GM12878 (cell line): ENCODE measurements around the gene PITRM1. TPM values are rescaled to one million over a fixed set of nuclear protein-coding genes. Genes with fewer than 3 reads are reported as not detected.
A peak's percentile ranks its signal among the peaks of the same experiment; 100 is the strongest.

Experiments used
- ATAC-seq: fragments of 200-7000 bp; cut with Tn5 transposase; 3 replicates; pipeline ENCODE4 v1.9.1; 2020; ENCODE audit warnings: mild to moderate bottlenecking, moderate library complexity
- BruUV-seq: library from RNA; stranded (reverse); fragments of 400-500 nt; replicated peaks from 2 replicates; lab custom pipeline; 2021; lab: Mats Ljungman, UMichigan
- CTCF ChIA-PET: fragments of 300-600 bp; sonication (Branson Sonifier 250); formaldehyde crosslinking; extraction: SDS; loops from one replicate; lab custom pipeline; 2021; ENCODE audit warnings: inconsistent platforms; lab: Yijun Ruan, JAX
- POLR2A ChIA-PET: fragments of 350-600 bp; formaldehyde crosslinking; extraction: SDS; loops from one replicate; lab custom pipeline; 2021; ENCODE audit warnings: inconsistent platforms; lab: Charles Lee
- RAD21 ChIA-PET: fragments of 300-600 bp; sonication (Branson Sonifier 250); formaldehyde crosslinking; loops from one replicate; lab custom pipeline; 2023; ENCODE audit warnings: antibody characterized with exemption; ENCODE audit not compliant: unreplicated experiment; lab: Charles Lee
- SMC1A ChIA-PET: fragments of 300-600 bp; sonication (Branson Sonifier 250); formaldehyde crosslinking; loops from one replicate; lab custom pipeline; 2023; ENCODE audit not compliant: unreplicated experiment, uncharacterized antibody; lab: Charles Lee
- DNase-seq: peaks from one replicate; pipeline ENCODE4 v3.0.0-alpha.2; 2011; ENCODE audit warnings: low read depth, low spot score
- FAIRE-seq: peaks from 3 replicates; lab custom pipeline; 2011; peaks lifted over from hg19 to GRCh38; lab: Jason Lieb, UNC
- H2AFZ ChIP-seq: 2 replicates; pipeline ENCODE4 v1.6.0; 2011; ENCODE audit warnings: low read depth, low read length, control low read depth; ENCODE audit not compliant: control insufficient read depth
- H3K27ac ChIP-seq: 2 replicates; pipeline ENCODE4 v1.5.1; 2011; ENCODE audit warnings: control low read depth; ENCODE audit not compliant: control insufficient read depth, insufficient read depth
- H3K27me3 ChIP-seq, 2 experiments: replicated peaks in 1 of 2; 2 replicates each; pipeline versions ENCODE4 v1.6.0 to v1.6.1; 2011; ENCODE audit warnings: low read length in 1 of 2; ENCODE audit not compliant: control insufficient read depth in 2 of 2, insufficient read depth in 2 of 2
- H3K36me3 ChIP-seq, 2 experiments: 2 replicates each; pipeline ENCODE4 v1.5.1; 2011; ENCODE audit warnings: low read length in 1 of 2; ENCODE audit not compliant: control insufficient read depth in 2 of 2, insufficient read depth in 2 of 2
- H3K4me1 ChIP-seq: 2 replicates; pipeline ENCODE4 v1.6.1; 2011; ENCODE audit warnings: mild to moderate bottlenecking, low read length, moderate library complexity, mixed read lengths; ENCODE audit not compliant: control insufficient read depth, insufficient read depth
- H3K4me2 ChIP-seq: 2 replicates; pipeline ENCODE4 v1.6.0; 2011; ENCODE audit warnings: control low read depth; ENCODE audit not compliant: control insufficient read depth, insufficient read depth
- H3K4me3 ChIP-seq: fragments of 200-600 bp; sonication (generic); 2 replicates; pipeline ENCODE4 v1.5.1; 2016
- H3K79me2 ChIP-seq: 2 replicates; pipeline ENCODE4 v1.6.0; 2011; ENCODE audit warnings: low read length; ENCODE audit not compliant: control insufficient read depth, insufficient read depth
- H3K9ac ChIP-seq: 2 replicates; pipeline ENCODE4 v1.8.0; 2011; ENCODE audit warnings: low read length, control low read depth, mixed read lengths; ENCODE audit not compliant: control insufficient read depth, insufficient read depth
- H3K9me3 ChIP-seq: replicated peaks from 3 replicates; pipeline ENCODE4 v1.5.1; 2011; ENCODE audit warnings: mild to moderate bottlenecking, low read length; ENCODE audit not compliant: control insufficient read depth, insufficient read depth
- H4K20me1 ChIP-seq: 2 replicates; pipeline ENCODE4 v1.6.0; 2011; ENCODE audit not compliant: control insufficient read depth, insufficient read depth
- BCL11A ChIP-seq: IDR thresholded peaks from 2 replicates; pipeline ENCODE4 v1.6.1; 2011; ENCODE audit warnings: low read depth, low read length
- CHD2 ChIP-seq: IDR thresholded peaks from 2 replicates; pipeline ENCODE4 v1.6.1; 2011; ENCODE audit warnings: low read depth, low read length, improper control_type of control experiment, borderline replicate concordance
- DPF2 ChIP-seq: fragments of 450-650 bp; IDR thresholded peaks from 2 replicates; pipeline ENCODE4 v1.6.1; 2017; ENCODE audit warnings: mild to moderate bottlenecking
- NFIC ChIP-seq: IDR thresholded peaks from 2 replicates; pipeline ENCODE4 v1.6.1; 2012; ENCODE audit warnings: low read depth, mild to moderate bottlenecking, inconsistent platforms, low read length, moderate library complexity
- PBX3 ChIP-seq: IDR thresholded peaks from 2 replicates; pipeline ENCODE4 v1.6.1; 2011; ENCODE audit warnings: mild to moderate bottlenecking, low read depth, low read length, moderate library complexity; ENCODE audit not compliant: insufficient replicate concordance
- POLR2AphosphoS5 ChIP-seq: IDR thresholded peaks from 2 replicates; pipeline ENCODE4 v1.6.1; 2011; ENCODE audit warnings: mild to moderate bottlenecking, low read length, inconsistent platforms
- RBBP5 ChIP-seq: fragments of 200-600 bp; sonication (generic); conservative IDR thresholded peaks from 2 replicates; pipeline ENCODE4 v1.6.1; 2016
- RFX5 ChIP-seq: IDR thresholded peaks from 2 replicates; pipeline ENCODE4 v1.6.1; 2011; ENCODE audit warnings: low read depth, low read length, improper control_type of control experiment
- SIX5 ChIP-seq: IDR thresholded peaks from 2 replicates; pipeline ENCODE4 v1.6.1; 2011; ENCODE audit warnings: mild to moderate bottlenecking, low read depth, low read length, moderate library complexity; ENCODE audit not compliant: severe bottlenecking
- STAT1 ChIP-seq: fragments of 450-650 bp; conservative IDR thresholded peaks from 2 replicates; pipeline ENCODE4 v1.6.1; 2014; ENCODE audit warnings: antibody characterized with exemption, mild to moderate bottlenecking
- STAT3 ChIP-seq: IDR thresholded peaks from 2 replicates; pipeline ENCODE4 v1.6.1; 2011; ENCODE audit warnings: low read depth, low read length, improper control_type of control experiment
- TCF12 ChIP-seq: IDR thresholded peaks from 2 replicates; pipeline ENCODE4 v1.6.1; 2011; ENCODE audit warnings: low read depth, mild to moderate bottlenecking, low read length
- ZBTB33 ChIP-seq: fragments of 450-650 bp; IDR thresholded peaks from 2 replicates; pipeline ENCODE4 v1.6.1; 2017; ENCODE audit warnings: mild to moderate bottlenecking
- ZNF274 ChIP-seq: IDR thresholded peaks from one replicate; pipeline ENCODE4 v1.8.0; 2011; ENCODE audit not compliant: insufficient read length, insufficient read depth
- WGBS: methylation state at CpG from one replicate; pipeline ENCODE4 v1.1.6; 2016; ENCODE audit warnings: low lambda C conversion rate; ENCODE audit not compliant: insufficient replicate concordance, insufficient coverage; ENCODE audit errors: missing lambda C conversion rate; 5-methylcytosine and 5-hydroxymethylcytosine counted together
- in situ Hi-C: fragments of 300-500 bp; cut with MboI; formaldehyde crosslinking; loops from 9 replicates; pipeline ENCODE4 v1.14.3; 2018; ENCODE audit warnings: mixed read lengths
- intact Hi-C: fragments of 100-400 bp; cut with micrococcal nuclease; formaldehyde crosslinking; loops from one replicate; pipeline ENCODE4 v1.14.2; 2022; ENCODE audit not compliant: unreplicated experiment
- polyA plus RNA-seq, 11 experiments: library from polyadenylated mRNA; depleted of rRNA in 4 of 11; unstranded in 6 of 11; stranded (reverse) in 5 of 11; fragments of >200 nt; fragmentation: Nextera tagmentation in 4 of 11; fragmentation: Illumina TruSeq in 1 of 11; extraction: Ambion mirVana in 4 of 11; extraction: Trizol in 1 of 11; gene quantifications; 1 replicate in 1 of 11; 2 replicates in 10 of 11; pipeline versions ENCODE4 v1.2.1 to v1.2.3, GENCODE V29; 2011 to 2016; ENCODE audit warnings: inconsistent platforms in 2 of 11, missing spikeins in 2 of 11, low read depth in 1 of 11
- total RNA-seq, 4 experiments: library from RNA; depleted of rRNA in 3 of 4; stranded (reverse); fragments of >200 nt in 3 of 4; fragmentation: Illumina TruSeq in 1 of 4; extraction: Trizol in 1 of 4; gene quantifications; 2 replicates each; pipeline versions ENCODE4 v1.2.1 to v1.2.3, GENCODE V29; 2013 to 2021

Gene PITRM1
- total and polyA plus RNA-seq, 10 of the 15 experiments (the other 5 are each of a cell fraction or from before 2014, with no cell fraction given), result 15.5 to 53.0 (median 45.0) TPM

- RAD21 ChIA-PET, result no interaction called here
- in situ Hi-C loops (no loop called here), intact Hi-C loops (no loop called here)
- CTCF ChIA-PET, result no interaction called here
- POLR2A ChIA-PET, result interaction anchor here (0.6 kb wide), 1 partner anchor 17 kb away, joined by 3 read pairs; no protein-coding TSS in a partner anchor
- H3K79me2 ChIP-seq, result peaks cover 17% of the 10 kb centered on the region
- no peak overlapping the region for H3K27ac ChIP-seq
- H2AFZ ChIP-seq, result no peak overlapping the region
- no peak for TF ChIP-seq DPF2
- TF ChIP-seq NFIC, result no peak
- no peak for TF ChIP-seq ZNF274
- no peak for TF ChIP-seq STAT1
- ATAC-seq (no peak), DNase-seq (no peak), FAIRE-seq (no peak)
- H3K4me1 ChIP-seq, result peaks cover 7% of the 10 kb centered on the region
- H3K4me2 ChIP-seq, result no peak overlapping the region
- 98% methylated on average over 19 of the region's 19 CpGs for WGBS
- H3K36me3 ChIP-seq, result peaks cover 38 to 50% of the 10 kb centered on the region in 2 experiments
- no peaks in the 10 kb centered on the region for H3K27me3 ChIP-seq
- SMC1A ChIA-PET, result no interaction called here
- H3K4me3 ChIP-seq, result no peak overlapping the region
- no peaks in the 10 kb centered on the region for H4K20me1 ChIP-seq
- H3K9me3 ChIP-seq, result no peaks in the 10 kb centered on the region
- BruUV-seq, result TSS peak; percentile 43
- no peak overlapping the region for H3K9ac ChIP-seq
These were observed 72.3 kb downstream of the PITRM1 start for GRCh38 chr10:3100093-3100792.

DNA sequence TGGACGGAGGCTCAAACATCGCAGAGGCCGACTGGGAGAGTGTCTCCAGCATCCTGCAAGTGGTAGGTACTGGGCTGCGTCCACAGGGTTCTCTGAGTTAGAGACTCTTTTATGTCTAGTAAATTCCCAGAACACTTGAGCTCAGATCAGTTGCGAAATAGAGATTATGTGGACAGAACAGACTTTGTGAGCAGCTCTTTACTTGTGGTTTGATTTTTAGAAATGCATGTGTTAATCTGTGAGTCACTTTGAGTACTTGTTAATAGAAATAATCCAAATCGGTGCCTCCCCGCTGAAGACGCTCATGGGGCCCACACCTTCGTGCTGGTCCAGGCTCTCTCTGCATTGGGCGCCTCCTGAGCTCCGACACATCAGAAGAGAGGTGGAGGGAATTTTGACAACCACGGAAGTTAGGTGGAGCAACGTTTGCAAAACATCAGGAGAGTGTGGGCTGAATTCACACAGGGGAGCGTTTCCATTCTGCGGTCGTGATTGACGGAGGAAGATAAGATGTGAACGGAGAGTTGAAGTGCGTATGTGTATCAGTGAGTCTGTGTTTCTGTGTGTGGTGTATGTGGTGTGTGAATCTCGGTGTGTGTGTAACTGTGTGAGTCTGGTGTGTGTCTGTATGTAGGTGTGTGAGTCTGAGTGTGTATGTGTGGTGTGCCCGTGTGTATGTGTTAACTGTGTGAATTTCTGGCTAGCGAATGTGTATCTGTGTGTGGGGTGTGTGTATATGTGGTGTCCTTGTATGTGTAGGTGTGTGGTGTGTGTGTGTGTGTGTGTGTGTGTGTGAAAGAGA, 73.1 kb downstream of the PITRM1 start:
- Histone ChIP-seq H3K4me3 (no peak overlapping the region), H3K9ac (no peak overlapping the region), H4K20me1 (no peaks in the 10 kb centered on the region; the same call in 1 of the 2 replicates), H2AFZ (no peak overlapping the region), H3K27me3 (no peaks in the 10 kb centered on the region), H3K27ac (no peak overlapping the region), H3K4me2 (no peak overlapping the region), H3K79me2 (peaks cover 25% of the 10 kb centered on the region), H3K9me3 (no peaks in the 10 kb centered on the region), H3K4me1 (peaks cover 13% of the 10 kb centered on the region), H3K36me3 (peaks cover 31 to 46% of the 10 kb centered on the region in 2 experiments)
- in situ Hi-C loops (no loop called here), intact Hi-C loops (no loop called here)
- ChIA-PET SMC1A (no interaction called here), POLR2A (no interaction called here), RAD21 (no interaction called here), CTCF (no interaction called here)
- ATAC-seq (no peak), DNase-seq (no peak), FAIRE-seq (no peak)
- no TSS peak for BruUV-seq
- 95% methylated on average over 22 of the region's 22 CpGs for WGBS
- TF ChIP-seq POLR2AphosphoS5, result peak; percentile 52; the same call in 1 of the 2 replicates
- TF ChIP-seq PBX3, result peak; percentile 10
- TF ChIP-seq NFIC, result no peak
- TF ChIP-seq RBBP5, result no peak
- no peak for TF ChIP-seq CHD2
- no peak for TF ChIP-seq STAT3
- no peak for TF ChIP-seq BCL11A
- no peak for TF ChIP-seq ZBTB33
- TF ChIP-seq RFX5, result no peak
- TF ChIP-seq TCF12, result no peak
- no peak for TF ChIP-seq SIX5
